Psoas muscle (tissue), 8 donors: ENCODE results near the gene MFSD12. TPM values are rescaled to one million over a fixed set of nuclear protein-coding genes. Genes with fewer than 3 reads are reported as not detected.

Experiments
- ATAC-seq, 4 donors: fragments of 200-7000 bp; cut with Tn5 transposase; one replicate each; pipeline ENCODE4 v1.9.1; 2020; ENCODE audit warnings: moderate library complexity in 3 of 4, mild to moderate bottlenecking in 2 of 4
- DNase-seq, 2 donors: peaks; one replicate each; pipeline ENCODE4 v3.0.0-alpha.2; 2020
- H3K27ac ChIP-seq: fragments of 200-600 bp; one replicate; pipeline ENCODE4 v1.8.0; 2022
- H3K27me3 ChIP-seq, 3 donors: fragments of 200-600 bp in 1 of 3; one replicate each; pipeline versions ENCODE4 v1.6.1 to v1.8.0; 2013 to 2022; ENCODE audit warnings: low read length in 2 of 3, mild to moderate bottlenecking in 2 of 3, moderate library complexity in 1 of 3; ENCODE audit not compliant: insufficient read depth in 3 of 3
- H3K36me3 ChIP-seq, 2 donors: fragments of 200-600 bp in 1 of 2; one replicate each; pipeline versions ENCODE4 v1.6.1 to v1.8.0; 2013 to 2022; ENCODE audit warnings: low read depth in 1 of 2, mild to moderate bottlenecking in 1 of 2, moderate library complexity in 1 of 2; ENCODE audit not compliant: insufficient read depth in 1 of 2
- H3K4me1 ChIP-seq: fragments of 200-600 bp; one replicate; pipeline ENCODE4 v1.8.0; 2022
- H3K4me3 ChIP-seq: fragments of 200-600 bp; one replicate; pipeline ENCODE4 v1.8.0; 2022; ENCODE audit warnings: mild to moderate bottlenecking
- H3K9me3 ChIP-seq: fragments of 200-600 bp; one replicate; pipeline ENCODE4 v1.8.0; 2022
- CTCF ChIP-seq: fragments of 200-600 bp; IDR thresholded peaks from one replicate; pipeline ENCODE4 v1.8.0; 2022; ENCODE audit warnings: antibody characterized with exemption
- WGBS, 3 donors: extraction: QIAGEN DNeasy Blood & Tissue Kit; methylation state at CpG; one replicate each; pipeline versions ENCODE4 v1.1.6 to v1.1.7; 2013; 5-methylcytosine and 5-hydroxymethylcytosine counted together
- intact Hi-C, 2 donors: fragments of 100-400 bp; cut with DNase I; formaldehyde crosslinking; loops; one replicate each; pipeline versions ENCODE4 v1.11.0 to v1.14.2; 2022
- polyA plus RNA-seq, 3 donors: library from polyadenylated mRNA; stranded (reverse); fragments of 200-250 nt; gene quantifications; one replicate each; pipeline ENCODE4 v1.2.3, GENCODE V29; 2013
- total RNA-seq, 4 donors: library from RNA; stranded (reverse); fragmentation: NEBNext Ultra II Directional in 2 of 4; extraction: Animal tissue kit (Norgen Biotek cat#: 25700) in 2 of 4; gene quantifications; one replicate each; pipeline versions ENCODE4 v1.2.1 to v1.2.4, GENCODE V29; 2021 to 2023
- donor health status: healthy with polysubstance abuse.
- donor health status: DM: no; HTN: no; CAD: no; lungs with moderate emphysema.
- donor health status: Bipolar disorder and iron deficiency.
- donor health status: healthy.
- donor health status: DM: yes; HTN: yes; CAD: no.
- donor health status: DM: no; HTN: no; CAD: no.
- donor health status: DM: no; HTN: no; CAD: no.
- donor health status: DM: yes; HTN: yes; CAD: no.

The MFSD12 gene
- total and polyA plus RNA-seq, 7 donors = 16.3 to 46.6 (median 25.2) TPM

- DNase-seq = no peak
- no peaks in the 10 kb centered on the region for H3K9me3 ChIP-seq
- intact Hi-C loops = no loop called here
- H3K27ac ChIP-seq = no peak overlapping the region
- ATAC-seq = no peak
- H3K27me3 ChIP-seq = peaks cover 0 to 39% (median 11%) of the 10 kb centered on the region in 3 donors
- TF ChIP-seq CTCF = no peak
- WGBS, 3 donors = 63 to 69% (median 67%) methylated on average over 3 of the region's 3 CpGs
- H3K4me1 ChIP-seq = peaks cover 5% of the 10 kb centered on the region
- peak overlapping the region; percentile 62 for H3K4me3 ChIP-seq
- H3K36me3 ChIP-seq = no peaks in the 10 kb centered on the region
Measured at GRCh38 chr19:3605361-3605760, 48.0 kb upstream of the MFSD12 start.

GRCh38 chr19:3604987-3605343 lies 47.6 kb upstream of the MFSD12 start:
- intact Hi-C loops = no loop called here
- H3K9me3 ChIP-seq = no peaks in the 10 kb centered on the region
- ATAC-seq (no peak), DNase-seq (no peak)
- WGBS, 3 donors = 41 to 53% (median 52%) methylated on average over 11 of the region's 11 CpGs
- H3K27ac ChIP-seq = no peak overlapping the region
- peak overlapping the region; percentile 62 for H3K4me3 ChIP-seq
- H3K36me3 ChIP-seq = no peaks in the 10 kb centered on the region
- H3K27me3 ChIP-seq = peaks cover 0 to 39% (median 11%) of the 10 kb centered on the region in 3 donors
- TF ChIP-seq CTCF = no peak
- H3K4me1 ChIP-seq = peaks cover 5% of the 10 kb centered on the region

- Histone ChIP-seq H3K9me3 (no peaks in the 10 kb centered on the region), H3K27me3 (peaks cover 0 to 39% (median 11%) of the 10 kb centered on the region in 3 donors), H3K36me3 (no peaks in the 10 kb centered on the region), H3K4me1 (peaks cover 5% of the 10 kb centered on the region), H3K4me3 (peak overlapping the region; percentile 62), H3K27ac (peak overlapping the region; percentile 16)
- no peak for TF ChIP-seq CTCF
- WGBS, 3 donors = 60 to 74% (median 61%) methylated on average over 24 to 27 of the region's 27 CpGs
- DNase-seq = no peak
- ATAC-seq = no peak
- intact Hi-C loops = no loop called here
Measured at GRCh38 chr19:3604227-3604986, 47.0 kb upstream of the MFSD12 start.

- H3K9me3 ChIP-seq = no peaks in the 10 kb centered on the region
- intact Hi-C loops = no loop called here
- peaks cover 1% of the 10 kb centered on the region for H3K4me1 ChIP-seq
- WGBS, 3 donors = 25 to 39% (median 37%) methylated on average over 20 to 23 of the region's 23 CpGs
- peaks cover 0 to 39% (median 11%) of the 10 kb centered on the region in 3 donors for H3K27me3 ChIP-seq
- H3K4me3 ChIP-seq = no peak overlapping the region
- H3K27ac ChIP-seq = peak overlapping the region; percentile 50
- ATAC-seq = peak in 1 of 4 donors; percentile 4
- no peak for TF ChIP-seq CTCF
- no peaks in the 10 kb centered on the region for H3K36me3 ChIP-seq
- no peak for DNase-seq
Measured at GRCh38 chr19:3603121-3603811, 45.9 kb upstream of the MFSD12 start.
